ENCODE results near the gene HRCT1.
"Not testable (repeated sequence)": the region's sequence is repeated elsewhere in the genome, so short reads cannot be mapped to it uniquely, and the experiment has no call there.

The HRCT1 gene

GRCh38 chr9:35919212-35920008 lies 13.4 kb downstream of the HRCT1 start:
- DNase-seq, result no peak

GRCh38 chr9:35920051-35920620 lies 14.1 kb downstream of the HRCT1 start:
- no peak for DNase-seq

GRCh38 chr9:35923598-35923926 lies 17.6 kb downstream of the HRCT1 start:
- DNase-seq, result no peak

GRCh38 chr9:35923927-35924763 lies 18.1 kb downstream of the HRCT1 start:
- peak; percentile 97 for DNase-seq

- peak; percentile 78 for DNase-seq
Measured at GRCh38 chr9:35928591-35929452, 22.8 kb downstream of the HRCT1 start.

- no peak for DNase-seq
Measured at GRCh38 chr9:35929453-35929718, 23.4 kb downstream of the HRCT1 start.

- DNase-seq, result no peak
Measured at GRCh38 chr9:35930521-35930920, 24.5 kb downstream of the HRCT1 start.

- DNase-seq, result no peak
Measured at GRCh38 chr9:35930989-35931388, 25.0 kb downstream of the HRCT1 start.

- no peak for DNase-seq
Measured at GRCh38 chr9:35932735-35933134, 26.7 kb downstream of the HRCT1 start.

- DNase-seq, result no peak
Measured at GRCh38 chr9:35933550-35934067, 27.6 kb downstream of the HRCT1 start.

- DNase-seq, result not testable (repeated sequence)
Measured at GRCh38 chr9:35934069-35934468, 28.1 kb downstream of the HRCT1 start.

GRCh38 chr9:35935261-35935660 lies 29.3 kb downstream of the HRCT1 start:
- DNase-seq, result no peak

- DNase-seq, result peak; percentile 93
Measured at GRCh38 chr9:35935755-35936509, 29.9 kb downstream of the HRCT1 start.

- peak; percentile 56 for DNase-seq
Measured at GRCh38 chr9:35937227-35937626, 31.2 kb downstream of the HRCT1 start.

GRCh38 chr9:35938474-35939356 lies 32.7 kb downstream of the HRCT1 start:
- no peak for DNase-seq

GRCh38 chr9:35939679-35940250 lies 33.8 kb downstream of the HRCT1 start:
- DNase-seq, result no peak

GRCh38 chr9:35940458-35941407 lies 34.7 kb downstream of the HRCT1 start:
- no peak for DNase-seq

GRCh38 chr9:35942286-35942685 lies 36.3 kb downstream of the HRCT1 start:
- no peak for DNase-seq

GRCh38 chr9:35944173-35944572 lies 38.2 kb downstream of the HRCT1 start:
- no peak for DNase-seq

- no peak for DNase-seq
Measured at GRCh38 chr9:35944841-35945240, 38.8 kb downstream of the HRCT1 start.
